Measurements from ENCODE around the gene PPP1R1C.

GRCh38 chr2:182004945-182005520 lies 19.4 kb downstream of the PPP1R1C start:
- TF ChIP-seq, protein P1, sequence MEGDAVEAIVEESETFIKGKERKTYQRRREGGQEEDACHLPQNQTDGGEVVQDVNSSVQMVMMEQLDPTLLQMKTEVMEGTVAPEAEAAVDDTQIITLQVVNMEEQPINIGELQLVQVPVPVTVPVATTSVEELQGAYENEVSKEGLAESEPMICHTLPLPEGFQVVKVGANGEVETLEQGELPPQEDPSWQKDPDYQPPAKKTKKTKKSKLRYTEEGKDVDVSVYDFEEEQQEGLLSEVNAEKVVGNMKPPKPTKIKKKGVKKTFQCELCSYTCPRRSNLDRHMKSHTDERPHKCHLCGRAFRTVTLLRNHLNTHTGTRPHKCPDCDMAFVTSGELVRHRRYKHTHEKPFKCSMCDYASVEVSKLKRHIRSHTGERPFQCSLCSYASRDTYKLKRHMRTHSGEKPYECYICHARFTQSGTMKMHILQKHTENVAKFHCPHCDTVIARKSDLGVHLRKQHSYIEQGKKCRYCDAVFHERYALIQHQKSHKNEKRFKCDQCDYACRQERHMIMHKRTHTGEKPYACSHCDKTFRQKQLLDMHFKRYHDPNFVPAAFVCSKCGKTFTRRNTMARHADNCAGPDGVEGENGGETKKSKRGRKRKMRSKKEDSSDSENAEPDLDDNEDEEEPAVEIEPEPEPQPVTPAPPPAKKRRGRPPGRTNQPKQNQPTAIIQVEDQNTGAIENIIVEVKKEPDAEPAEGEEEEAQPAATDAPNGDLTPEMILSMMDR (IDR thresholded peaks at IDR 0.05) = no peak
- TF ChIP-seq POLR2A (IDR thresholded peaks at IDR 0.05) (no peak), POLR2AphosphoS5 (IDR thresholded peaks at IDR 0.05) (no peak)

Measured in gastroesophageal sphincter (tissue), 3 donors.